Cardiac ventricle fibroblast (primary cell): ENCODE results near the gene ABCF3. TPM values are rescaled to one million over a fixed set of nuclear protein-coding genes. Genes with fewer than 3 reads are reported as not detected.

Experiments
- total RNA-seq: library from RNA; depleted of rRNA; stranded (reverse); fragments of >200 nt; gene quantifications from 2 replicates; pipeline ENCODE4 v1.2.3, GENCODE V29; 2015

The ABCF3 gene
- 35.8 and 43.3 TPM in 2 replicates for total RNA-seq

GRCh38 chr3:184186184-184186901 lies at the start of gene ABCF3:
Gene ABCF3, plus strand, starts transcription at chr3:184186199. Its CDS starts 9 bp downstream, at chr3:184186208.

GRCh38 chr3:184154885-184155643 lies 30.9 kb upstream of the ABCF3 start, which contains the start of gene DVL3:
Gene DVL3, plus strand, starts transcription at chr3:184155377. Its CDS starts 259 bp downstream, at chr3:184155636.

GRCh38 chr3:184174646-184175492 lies 11.1 kb upstream of the ABCF3 start, which contains the start of gene AP2M1:
Gene AP2M1, plus strand, starts transcription at chr3:184174855. Its CDS starts 2,139 bp downstream, at chr3:184176994.

GRCh38 chr3:184229394-184230080 lies 43.5 kb downstream of the ABCF3 start, which contains the start of gene VWA5B2:
Gene VWA5B2, plus strand, starts transcription at chr3:184229585. Its CDS starts 944 bp downstream, at chr3:184230529.

Other genes with a start within 250 kb of the ABCF3 start
- gene ABCC5, start 168.3 kb upstream of the ABCF3 start, total RNA-seq, result 9.8 and 11.0 TPM in 2 replicates
- gene HTR3D, start 154.5 kb upstream of the ABCF3 start, total RNA-seq, result not detected in 2 replicates
- not detected in 2 replicates for gene HTR3C, start 133.2 kb upstream of the ABCF3 start, total RNA-seq
- not detected in 2 replicates for gene HTR3E, start 89.1 kb upstream of the ABCF3 start, total RNA-seq
- 13.9 and 15.5 TPM in 2 replicates for gene EIF2B5, start 50.8 kb upstream of the ABCF3 start, total RNA-seq
- gene DVL3, start 30.8 kb upstream of the ABCF3 start, total RNA-seq, result 39.9 and 56.8 TPM in 2 replicates
- gene AP2M1, start 11.3 kb upstream of the ABCF3 start, total RNA-seq, result 247 and 299 TPM in 2 replicates
- 0.05 and 0.06 TPM in 2 replicates for gene VWA5B2, start 43.4 kb downstream of the ABCF3 start, total RNA-seq
- 71.8 and 73.8 TPM in 2 replicates for gene ALG3, start 62.8 kb downstream of the ABCF3 start, total RNA-seq
- gene EEF1AKMT4, start 63.5 kb downstream of the ABCF3 start, total RNA-seq, result 4.3 and 5.9 TPM in 2 replicates
- gene CAMK2N2, start 75.4 kb downstream of the ABCF3 start, total RNA-seq, result not detected in 2 replicates
- gene ECE2, start 89.8 kb downstream of the ABCF3 start, total RNA-seq, result 0.12 TPM in 1 of 2 replicates, not detected in the other
- gene PSMD2, start 113.0 kb downstream of the ABCF3 start, total RNA-seq, result 172 and 183 TPM in 2 replicates
- gene EIF4G1, start 128.4 kb downstream of the ABCF3 start, total RNA-seq, result 253 and 283 TPM in 2 replicates
- 16.7 and 17.4 TPM in 2 replicates for gene FAM131A, start 151.4 kb downstream of the ABCF3 start, total RNA-seq
- gene CLCN2, start 175.4 kb downstream of the ABCF3 start, total RNA-seq, result 2.5 and 3.0 TPM in 2 replicates
- gene POLR2H, start 175.5 kb downstream of the ABCF3 start, total RNA-seq, result 73.9 and 86.3 TPM in 2 replicates
- gene THPO, start 192.0 kb downstream of the ABCF3 start, total RNA-seq, result 0.19 TPM in 1 of 2 replicates, not detected in the other
- 1.0 and 2.2 TPM in 2 replicates for gene CHRD, start 193.9 kb downstream of the ABCF3 start, total RNA-seq